Measurements from ENCODE around the gene EXT2. TPM values are rescaled to one million over a fixed set of nuclear protein-coding genes. Genes with fewer than 3 reads are reported as not detected.

Gene EXT2
- total RNA-seq, 4 donors from 2014 or later, result 19.0 to 53.2 (median 44.5) TPM

GRCh38 chr11:44258839-44259420 is 163.5 kb downstream of the EXT2 start:
- TF ChIP-seq CTCF (IDR thresholded peaks at IDR 0.05) (no peak), POLR2A (IDR thresholded peaks at IDR 0.05) (no peak)
- H3K4me1 ChIP-seq, result no peaks in the 10 kb centered on the region
- no peaks in the 10 kb centered on the region for H3K27me3 ChIP-seq
- no peaks in the 10 kb centered on the region for H3K9me3 ChIP-seq
- H3K36me3 ChIP-seq, result no peaks in the 10 kb centered on the region
- WGBS, 2 donors, result 89 to 90% methylated on average over 1 to 3 of the region's 5 CpGs
- no peak overlapping the region for H3K27ac ChIP-seq
- intact Hi-C loops (cut with DNase I), result no loop called here
- no peak overlapping the region for H3K4me3 ChIP-seq
- DNase-seq, result no peak

- no peak for DNase-seq
- H3K36me3 ChIP-seq, result no peaks in the 10 kb centered on the region
- intact Hi-C loops (cut with DNase I), result no loop called here
- WGBS, 2 donors, result 53 to 55% methylated on average over 3 of the region's 4 CpGs
- no peak overlapping the region for H3K27ac ChIP-seq
- no peaks in the 10 kb centered on the region for H3K9me3 ChIP-seq
- TF ChIP-seq POLR2A (IDR thresholded peaks at IDR 0.05), result no peak
- TF ChIP-seq CTCF (IDR thresholded peaks at IDR 0.05), result no peak
- no peaks in the 10 kb centered on the region for H3K27me3 ChIP-seq
- H3K4me1 ChIP-seq, result no peaks in the 10 kb centered on the region
- H3K4me3 ChIP-seq, result no peak overlapping the region
Observed at GRCh38 chr11:44260081-44260480, 164.6 kb downstream of the EXT2 start.

- no peak overlapping the region for H3K27ac ChIP-seq
Observed at GRCh38 chr11:44261800-44262591, 166.5 kb downstream of the EXT2 start.

GRCh38 chr11:44263738-44264437 is 168.4 kb downstream of the EXT2 start:
- Histone ChIP-seq H3K27me3 (no peaks in the 10 kb centered on the region), H3K4me3 (no peak overlapping the region), H3K27ac (no peak overlapping the region), H3K4me1 (no peaks in the 10 kb centered on the region), H3K9me3 (no peaks in the 10 kb centered on the region), H3K36me3 (no peaks in the 10 kb centered on the region)
- no peak for DNase-seq
- TF ChIP-seq CTCF (IDR thresholded peaks at IDR 0.05) (no peak), POLR2A (IDR thresholded peaks at IDR 0.05) (no peak)
- 76 to 83% methylated on average over 1 to 11 of the region's 20 CpGs for WGBS, 2 donors
- intact Hi-C loops (cut with DNase I), result no loop called here

More at GRCh38 chr11:44261800-44262591, 166.5 kb downstream of the EXT2 start:
- no peaks in the 10 kb centered on the region for H3K27me3 ChIP-seq
- TF ChIP-seq CTCF (IDR thresholded peaks at IDR 0.05) (no peak), POLR2A (IDR thresholded peaks at IDR 0.05) (no peak)
- no peak overlapping the region for H3K4me3 ChIP-seq
- H3K36me3 ChIP-seq, result no peaks in the 10 kb centered on the region
- WGBS, 2 donors, result 66 to 67% methylated on average over 6 to 9 of the region's 14 CpGs
- DNase-seq, result no peak
- no peaks in the 10 kb centered on the region for H3K9me3 ChIP-seq
- no peaks in the 10 kb centered on the region for H3K4me1 ChIP-seq
- intact Hi-C loops (cut with DNase I), result no loop called here

- no peak overlapping the region for H3K27ac ChIP-seq
- TF ChIP-seq CTCF (IDR thresholded peaks at IDR 0.05) (no peak), POLR2A (IDR thresholded peaks at IDR 0.05) (no peak)
- H3K4me3 ChIP-seq, result no peak overlapping the region
- H3K27me3 ChIP-seq, result no peaks in the 10 kb centered on the region
- no peaks in the 10 kb centered on the region for H3K9me3 ChIP-seq
- intact Hi-C loops (cut with DNase I), result no loop called here
- no peak for DNase-seq
- whole genome bisulfite sequencing, 2 donors, result 77 to 81% methylated on average over 4 to 6 of the region's 8 CpGs
- H3K36me3 ChIP-seq, result no peaks in the 10 kb centered on the region
- no peaks in the 10 kb centered on the region for H3K4me1 ChIP-seq
Observed at GRCh38 chr11:44264438-44264749, 168.9 kb downstream of the EXT2 start.
